T1000 (cell line): ENCODE results near the gene HPD.

Experiments
- DNase-seq: peaks from one replicate; lab custom pipeline; 2025; ENCODE audit warnings: mixed read lengths; lab: John Stamatoyannopoulos, UW

HPD gene

GRCh38 chr12:121828306-121828705 lies 30.4 kb downstream of the HPD start:
- DNase-seq = no peak

- DNase-seq = no peak
Observed at GRCh38 chr12:121827351-121828099, 31.1 kb downstream of the HPD start.

- DNase-seq = no peak
Observed at GRCh38 chr12:121826318-121827150, 32.1 kb downstream of the HPD start.

GRCh38 chr12:121825041-121825523 lies 33.6 kb downstream of the HPD start:
- no peak for DNase-seq

- no peak for DNase-seq
Observed at GRCh38 chr12:121823727-121824115, 34.9 kb downstream of the HPD start.

- DNase-seq = no peak
Observed at GRCh38 chr12:121823101-121823726, 35.4 kb downstream of the HPD start.

GRCh38 chr12:121822393-121823100 lies 36.1 kb downstream of the HPD start:
- DNase-seq = no peak

GRCh38 chr12:121820056-121820455 lies 38.6 kb downstream of the HPD start:
- DNase-seq = no peak

GRCh38 chr12:121819212-121819949 lies 39.3 kb downstream of the HPD start:
- DNase-seq = no peak

GRCh38 chr12:121817648-121818043 lies 41.0 kb downstream of the HPD start:
- DNase-seq = no peak

GRCh38 chr12:121816925-121817647 lies 41.6 kb downstream of the HPD start:
- no peak for DNase-seq

- no peak for DNase-seq
Observed at GRCh38 chr12:121815263-121815662, 43.4 kb downstream of the HPD start.

GRCh38 chr12:121814429-121815119 lies 44.1 kb downstream of the HPD start:
- no peak for DNase-seq

GRCh38 chr12:121813951-121814350 lies 44.7 kb downstream of the HPD start:
- DNase-seq = no peak

- no peak for DNase-seq
Observed at GRCh38 chr12:121812921-121813896, 45.5 kb downstream of the HPD start.

GRCh38 chr12:121812320-121812871 lies 46.3 kb downstream of the HPD start:
- no peak for DNase-seq

- no peak for DNase-seq
Observed at GRCh38 chr12:121811434-121812319, 47.0 kb downstream of the HPD start.
